ENCODE results near the gene TRPT1.

Gene TRPT1

DNA sequence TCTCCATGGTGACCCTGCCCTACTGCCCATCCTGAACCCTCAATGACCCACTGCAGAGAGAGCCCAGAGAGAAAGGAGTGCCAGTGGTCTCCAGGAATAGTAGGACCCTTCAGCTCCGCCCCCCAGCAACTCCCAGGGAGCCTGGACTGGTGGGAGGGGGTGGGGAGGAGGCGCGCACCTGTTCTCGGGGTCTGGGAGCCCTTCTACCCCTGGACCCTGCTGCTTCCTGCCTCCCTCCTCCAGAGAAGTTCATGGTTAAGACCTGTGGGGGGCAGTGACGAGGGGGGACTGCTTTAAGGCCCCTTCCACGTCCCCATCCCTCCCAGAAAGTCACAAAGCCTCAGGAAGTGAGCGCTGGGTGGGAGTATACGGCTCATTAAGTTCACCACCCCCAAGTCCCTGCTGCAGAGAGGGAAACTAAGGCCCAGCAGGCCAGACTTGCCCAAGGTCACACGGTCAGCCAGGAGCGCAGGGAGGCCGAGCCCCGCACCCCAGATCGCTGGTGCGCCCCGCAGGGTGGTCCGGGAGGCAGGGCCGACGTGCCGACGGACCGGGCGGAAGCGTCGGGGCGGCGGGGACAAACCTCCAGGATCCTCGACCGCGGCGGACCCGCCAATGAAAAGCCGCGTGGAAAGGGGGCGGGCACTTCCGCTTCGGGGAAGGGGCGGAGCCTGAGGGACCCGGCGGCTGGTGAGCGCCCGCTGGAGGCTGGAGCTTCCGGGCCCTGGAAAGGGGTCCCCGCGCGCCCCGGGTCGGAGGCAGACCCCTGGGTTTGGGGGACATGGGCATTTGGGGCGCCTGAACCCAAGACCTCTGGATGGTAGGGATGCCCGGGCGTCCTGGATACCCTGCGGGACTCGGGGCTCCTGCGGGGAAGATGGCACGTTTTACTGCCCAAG lies at the start of gene TRPT1, which contains the start of gene NUDT22:
TSS of gene TRPT1 (minus strand) at position 579 of the 899 bp plus-strand sequence. CDS start at position 253, 326 bp downstream.
TSS of gene NUDT22 (plus strand) at position 667 of the 899 bp plus-strand sequence. CDS start 379 bp downstream, outside the sequence.
- peak; percentile 91 for DNase-seq

DNA sequence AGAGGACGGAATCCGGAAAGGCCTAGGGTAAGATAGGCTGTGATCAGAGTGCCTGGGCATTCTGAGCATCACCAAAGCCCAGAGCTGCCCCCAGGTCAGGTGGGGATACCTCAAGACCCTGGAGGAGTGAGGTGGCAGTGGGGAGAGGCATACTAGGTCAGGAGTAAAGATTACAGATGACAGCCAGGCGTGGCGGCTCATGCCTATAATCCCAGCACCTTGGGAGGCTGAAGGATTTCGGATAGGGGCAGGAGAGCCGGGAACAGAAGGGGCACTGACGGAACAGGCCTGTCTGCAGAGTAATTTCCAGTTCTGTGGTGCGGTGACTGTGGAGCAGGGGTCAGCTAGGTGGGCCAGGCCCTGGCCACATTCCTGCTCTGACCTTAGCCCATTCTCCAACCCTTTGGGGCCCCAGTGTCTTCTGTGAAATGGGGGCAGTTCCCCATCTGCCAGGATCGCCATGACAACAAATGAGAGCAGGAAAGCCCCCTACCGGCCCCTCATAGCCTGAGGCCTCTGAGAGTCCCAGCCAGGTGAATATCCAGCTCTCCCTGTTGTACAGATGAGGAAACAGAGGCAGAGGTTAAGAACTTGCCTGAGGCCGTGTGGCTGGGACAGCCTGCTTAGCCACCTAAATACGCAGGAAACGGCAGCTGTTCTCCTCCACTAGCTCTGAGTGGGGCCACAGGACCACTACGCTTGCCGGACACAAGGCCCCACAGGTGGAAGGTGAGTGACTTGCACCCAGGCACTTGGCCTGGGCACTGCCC lies 49.2 kb upstream of the TRPT1 start:
- no peak for DNase-seq

- peak; percentile 99 for DNase-seq
Observed at GRCh38 chr11:64269540-64270220, 43.7 kb upstream of the TRPT1 start.

DNA sequence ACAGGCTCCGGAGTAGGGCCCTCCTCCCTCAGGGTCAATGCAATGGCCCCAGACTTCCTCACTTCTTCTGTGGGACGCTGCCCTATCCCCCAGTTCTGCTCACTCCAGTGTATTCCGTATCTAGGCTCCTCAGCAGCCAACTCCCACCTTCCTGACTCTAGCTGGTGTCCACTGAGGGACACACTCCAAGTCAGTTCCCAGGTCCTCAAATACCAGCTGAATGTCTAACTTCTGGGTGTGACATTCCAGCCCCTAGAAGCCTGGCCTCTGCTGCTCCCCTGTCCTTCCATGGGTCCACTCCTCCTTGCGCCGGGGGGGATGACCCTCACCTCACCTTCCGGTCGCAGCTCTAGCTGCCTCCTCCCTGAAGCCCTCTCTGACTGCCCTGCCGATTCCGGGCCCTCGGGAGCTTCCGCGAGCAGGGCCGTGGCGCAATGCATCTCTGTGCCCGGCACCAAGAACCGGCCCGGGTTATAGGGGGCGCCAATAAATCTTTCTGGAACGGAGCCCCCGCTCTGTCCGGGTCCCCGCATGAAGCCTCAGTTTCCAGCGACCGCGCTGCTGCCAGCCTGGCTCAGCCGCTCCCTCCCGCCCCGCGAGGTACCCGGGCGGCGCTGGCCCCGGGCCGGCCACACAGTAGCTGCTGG lies 43.0 kb upstream of the TRPT1 start:
- DNase-seq = peak; percentile 43

- peak; percentile 64 for DNase-seq
Observed at GRCh38 chr11:64268025-64268892, 42.3 kb upstream of the TRPT1 start.

DNA sequence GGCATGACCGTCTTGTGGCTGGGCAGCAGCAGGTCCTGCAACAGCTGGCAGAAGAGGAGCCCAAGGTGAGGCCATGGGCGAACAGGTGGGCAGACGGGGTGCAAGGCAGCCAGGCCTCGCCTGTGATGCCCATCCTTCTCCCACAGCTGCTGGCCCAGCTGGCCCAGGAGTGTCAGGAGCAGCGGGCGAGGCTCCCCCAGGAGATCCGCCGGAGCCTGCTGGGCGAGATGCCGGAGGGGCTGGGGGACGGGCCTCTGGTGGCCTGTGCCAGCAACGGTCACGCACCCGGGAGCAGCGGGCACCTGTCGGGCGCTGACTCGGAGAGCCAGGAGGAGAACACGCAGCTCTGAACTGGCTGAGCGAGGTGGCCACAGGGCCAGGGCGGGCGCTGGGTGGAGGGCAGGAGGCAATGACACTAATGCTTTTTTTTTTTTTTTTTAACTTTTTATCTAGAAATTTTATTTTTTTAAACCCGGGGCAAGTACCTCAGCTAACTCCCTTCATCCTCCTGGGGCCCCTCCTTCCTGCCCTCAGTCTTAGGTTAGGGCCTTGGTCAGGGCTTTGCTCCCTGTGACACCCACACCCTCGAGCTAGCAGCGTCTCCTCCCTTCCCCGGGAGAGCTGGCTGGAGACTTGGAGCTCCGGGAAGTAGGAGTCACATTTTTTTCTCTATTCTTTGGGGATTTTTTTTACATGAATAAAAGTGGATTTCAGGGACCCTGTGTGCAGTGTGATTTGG lies 41.4 kb upstream of the TRPT1 start:
- peak; percentile 85 for DNase-seq

DNA sequence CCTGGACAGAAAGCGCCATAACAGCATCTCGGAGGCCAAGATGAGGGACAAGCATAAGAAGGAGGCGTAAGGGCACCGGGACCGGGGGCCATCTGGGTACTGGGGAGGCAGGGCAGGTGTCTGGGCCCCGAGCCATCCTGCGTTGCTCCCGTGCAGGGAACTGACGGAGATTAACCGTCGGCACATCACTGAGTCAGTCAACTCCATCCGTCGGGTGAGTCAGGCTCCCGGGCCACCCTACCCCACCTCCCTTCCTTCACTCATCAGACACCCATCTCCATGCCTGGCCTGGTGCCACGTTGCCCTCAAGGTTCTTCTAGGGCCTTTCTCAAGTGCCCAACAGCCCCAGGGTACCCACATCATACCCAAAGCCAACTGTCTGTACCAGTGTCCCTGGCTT lies 40.4 kb upstream of the TRPT1 start:
- DNase-seq = no peak

DNA sequence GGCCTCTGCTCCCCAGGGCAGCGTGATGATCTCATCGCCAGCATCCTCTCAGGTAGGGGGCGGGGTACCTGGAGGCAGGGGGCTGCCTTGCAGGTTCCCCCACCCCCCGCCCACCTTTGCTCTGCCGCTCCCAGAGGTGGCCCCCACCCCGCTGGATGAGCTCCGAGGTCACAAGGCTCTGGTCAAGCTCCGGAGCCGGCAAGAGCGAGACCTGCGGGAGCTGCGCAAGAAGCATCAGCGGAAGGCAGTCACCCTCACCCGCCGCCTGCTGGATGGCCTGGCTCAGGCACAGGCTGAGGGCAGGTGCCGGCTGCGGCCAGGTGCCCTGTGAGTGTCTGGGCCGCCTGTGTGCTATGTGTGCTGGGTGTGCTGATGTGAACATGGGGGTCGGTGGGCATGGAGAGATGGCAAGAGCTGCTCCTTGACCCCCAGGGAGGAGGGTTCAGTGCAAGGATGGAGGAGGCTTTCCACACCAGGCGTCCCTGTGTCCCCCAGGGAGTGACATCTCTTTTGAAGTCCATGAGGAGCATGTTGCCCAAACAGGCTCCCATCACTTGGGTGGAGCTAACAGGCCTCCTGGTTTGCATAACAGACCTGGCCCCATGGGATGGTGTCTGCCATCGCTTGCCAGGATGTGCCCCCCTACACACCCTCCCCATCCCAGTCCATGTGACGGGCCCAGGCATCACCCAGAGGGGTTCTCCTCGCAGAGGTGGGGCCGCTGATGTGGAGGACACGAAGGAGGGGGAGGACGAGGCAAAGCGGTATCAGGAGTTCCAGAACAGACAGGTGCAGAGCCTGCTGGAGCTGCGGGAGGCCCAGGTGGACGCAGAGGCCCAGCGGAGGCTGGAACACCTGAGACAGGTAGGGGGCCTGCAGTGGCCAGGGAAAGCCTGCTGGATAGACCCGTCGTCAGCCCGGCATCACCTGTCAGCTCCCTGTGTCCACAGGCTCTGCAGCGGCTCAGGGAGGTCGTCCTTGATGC lies 39.5 kb upstream of the TRPT1 start:
- no peak for DNase-seq

DNA sequence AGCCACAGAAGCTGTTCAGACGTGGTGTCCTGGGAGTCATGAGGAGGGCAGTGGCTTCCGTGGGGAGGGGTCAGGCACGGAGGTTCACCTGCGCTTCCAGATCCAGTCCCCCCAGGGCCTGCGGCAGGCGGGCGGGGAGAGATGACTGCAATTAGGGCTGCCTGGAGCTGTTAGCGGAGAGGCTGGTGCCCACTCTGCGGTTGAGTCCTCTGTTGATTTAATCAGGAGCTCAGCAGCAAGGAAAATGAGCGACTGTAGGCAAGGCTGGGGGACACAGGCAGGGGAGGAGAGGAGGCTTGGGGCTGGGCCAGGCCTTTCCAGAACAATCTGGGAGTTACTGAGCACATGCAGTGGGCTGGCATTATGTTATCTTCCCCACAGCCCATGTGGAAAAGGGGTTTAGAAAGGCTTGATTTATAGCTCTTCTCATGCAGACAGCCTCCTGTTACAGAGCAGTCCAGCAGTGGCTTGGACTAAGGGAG lies 38.4 kb upstream of the TRPT1 start:
- DNase-seq = no peak

GRCh38 chr11:64263947-64264317 lies 37.9 kb upstream of the TRPT1 start:
- DNase-seq = no peak

DNA sequence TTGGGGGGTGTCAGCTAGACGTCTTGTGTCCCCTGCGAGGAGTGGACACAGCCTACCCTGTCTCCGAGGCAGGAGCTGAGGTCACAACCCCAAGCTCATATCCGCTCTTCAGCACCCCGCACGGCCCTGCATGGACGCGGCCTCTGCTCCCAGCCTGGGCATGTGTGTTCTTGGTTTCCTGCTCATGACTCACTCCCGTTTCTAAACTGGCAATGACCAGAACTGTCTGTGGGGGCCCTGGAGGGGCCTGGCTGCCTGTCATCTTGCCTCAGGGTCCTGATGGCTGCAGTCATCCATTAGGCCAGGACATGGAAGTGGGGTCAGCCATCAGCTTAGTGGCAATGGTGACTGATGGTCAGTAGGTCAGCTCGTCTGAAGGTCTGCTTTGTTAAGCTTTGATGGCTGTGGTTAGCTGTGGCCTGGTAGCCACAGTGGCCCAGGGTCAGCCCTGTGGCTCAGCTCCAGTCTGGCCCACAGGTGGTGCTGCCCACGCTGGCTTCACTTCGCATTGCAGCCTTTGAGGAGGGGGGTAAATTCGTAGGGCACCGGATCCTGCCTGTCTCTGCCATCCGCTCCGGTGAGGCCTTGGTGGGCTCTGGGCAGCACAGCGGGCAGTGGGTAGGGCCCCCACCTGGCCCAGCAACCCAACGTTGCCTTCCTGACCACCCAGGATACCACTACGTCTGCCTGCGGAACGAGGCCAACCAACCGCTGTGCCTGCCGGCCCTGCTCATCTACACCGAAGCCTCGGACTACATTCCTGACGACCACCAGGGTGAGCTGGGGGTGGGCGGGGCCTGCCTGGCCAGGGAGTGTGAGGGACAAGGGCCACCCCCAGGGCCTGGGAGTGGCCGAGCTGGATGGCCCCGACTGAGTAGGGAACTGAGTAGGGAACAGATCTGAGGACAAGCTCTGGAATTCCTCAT lies 37.3 kb upstream of the TRPT1 start:
- DNase-seq = no peak

DNA sequence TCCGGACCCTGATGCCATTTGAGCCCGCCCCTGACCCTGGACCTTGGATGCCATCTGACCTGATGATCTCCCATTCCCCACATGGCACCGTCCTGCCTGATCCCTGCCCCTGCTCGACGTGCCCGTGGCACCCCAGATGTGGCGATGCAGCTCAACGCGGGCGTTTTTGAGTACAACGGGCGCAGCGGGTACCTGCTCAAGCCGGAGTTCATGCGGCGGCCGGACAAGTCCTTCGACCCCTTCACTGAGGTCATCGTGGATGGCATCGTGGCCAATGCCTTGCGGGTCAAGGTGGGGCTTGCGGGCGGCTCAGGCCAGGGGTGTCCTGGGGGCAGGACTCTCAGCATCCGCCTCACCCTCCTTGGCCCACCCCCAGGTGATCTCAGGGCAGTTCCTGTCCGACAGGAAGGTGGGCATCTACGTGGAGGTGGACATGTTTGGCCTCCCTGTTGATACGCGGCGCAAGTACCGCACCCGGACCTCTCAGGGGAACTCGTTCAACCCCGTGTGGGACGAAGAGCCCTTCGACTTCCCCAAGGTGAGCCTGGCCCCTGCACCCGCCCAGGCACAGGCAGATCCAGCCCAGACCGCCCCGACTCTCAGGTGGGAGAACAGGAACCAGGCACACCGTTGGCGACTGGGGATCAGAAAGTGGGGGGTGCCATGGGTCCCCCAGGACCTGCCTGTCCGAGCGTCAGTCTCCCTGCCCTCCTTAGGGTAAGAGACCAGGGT lies 36.5 kb upstream of the TRPT1 start:
- DNase-seq = no peak

DNA sequence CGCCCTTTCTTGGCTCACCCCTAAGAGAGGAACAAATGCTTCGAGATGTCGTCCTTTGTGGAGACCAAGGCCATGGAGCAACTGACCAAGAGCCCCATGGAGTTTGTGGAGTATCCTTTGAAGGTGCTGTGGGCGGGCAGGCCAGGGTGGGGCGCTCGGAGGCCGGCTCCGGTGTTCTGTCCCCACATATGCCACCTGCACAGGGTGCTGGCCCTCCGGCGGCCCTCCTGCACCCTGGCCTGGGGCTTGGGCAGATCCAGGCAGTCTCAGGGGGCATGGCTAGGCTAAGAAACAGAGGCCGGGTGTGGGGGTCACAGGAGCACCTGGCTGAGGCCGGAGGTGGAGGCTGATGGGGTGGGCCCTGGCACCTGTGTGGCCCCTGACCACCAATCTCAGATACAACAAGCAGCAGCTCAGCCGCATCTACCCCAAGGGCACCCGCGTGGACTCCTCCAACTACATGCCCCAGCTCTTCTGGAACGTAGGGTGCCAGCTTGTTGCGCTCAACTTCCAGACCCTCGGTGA lies 35.6 kb upstream of the TRPT1 start:
- DNase-seq = no peak

- no peak for DNase-seq
Observed at GRCh38 chr11:64260147-64260708, 34.2 kb upstream of the TRPT1 start.

DNA sequence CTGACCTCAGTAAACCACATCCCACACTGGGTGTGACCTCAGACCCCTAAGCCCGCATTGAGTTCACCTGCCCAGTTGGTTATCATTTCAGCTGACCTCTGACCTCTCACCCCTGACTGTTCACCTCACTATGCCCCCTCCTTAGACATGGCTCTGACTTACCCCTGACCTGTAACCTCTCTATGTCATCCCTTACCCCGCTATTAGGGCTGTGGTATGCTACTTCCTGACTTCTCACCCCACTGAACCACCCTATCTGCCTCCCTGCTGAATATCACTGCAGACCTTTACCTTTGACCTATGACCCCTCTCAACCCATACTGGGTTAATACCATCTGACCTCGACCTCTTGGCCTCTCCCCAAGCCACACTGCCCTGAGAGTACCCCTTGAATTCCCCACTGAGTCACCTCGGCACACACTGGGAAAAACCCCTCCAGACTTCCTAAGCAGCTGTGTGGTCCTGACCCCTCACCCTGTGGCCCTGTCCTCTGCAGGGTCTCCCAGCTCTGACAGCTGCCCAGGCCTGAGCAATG lies 33.6 kb upstream of the TRPT1 start:
- DNase-seq = no peak

DNA sequence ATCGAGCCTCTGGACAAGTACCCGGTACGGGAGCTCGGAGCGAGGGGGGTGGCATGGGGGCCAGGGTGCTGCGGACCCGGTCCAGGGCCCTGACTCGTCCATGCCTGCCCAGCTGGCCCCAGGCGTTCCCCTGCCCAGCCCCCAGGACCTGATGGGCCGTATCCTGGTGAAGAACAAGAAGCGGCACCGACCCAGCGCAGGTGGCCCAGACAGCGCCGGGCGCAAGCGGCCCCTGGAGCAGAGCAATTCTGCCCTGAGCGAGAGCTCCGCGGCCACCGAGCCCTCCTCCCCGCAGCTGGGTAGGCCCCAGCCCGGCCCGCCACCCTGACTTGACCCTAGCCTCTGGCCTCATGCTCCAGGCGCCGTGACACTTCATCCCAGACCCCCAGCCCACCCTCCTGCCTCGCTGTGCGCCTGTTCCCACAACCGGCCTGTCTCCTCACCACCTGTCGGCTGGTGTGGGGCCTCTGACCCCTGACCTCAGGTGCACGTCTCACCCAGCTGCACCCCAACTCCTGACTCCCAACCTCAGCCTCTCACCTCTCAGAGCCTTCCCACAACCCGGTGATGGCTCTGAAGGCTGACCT lies 33.1 kb upstream of the TRPT1 start:
- no peak for DNase-seq
